Panc1 (cell line): Measurements from ENCODE around the gene AGBL1.

Experiments
- POLR2AphosphoS5 ChIP-seq: IDR thresholded peaks from 2 replicates; pipeline ENCODE4 v1.6.1; 2012; ENCODE audit warnings: mild to moderate bottlenecking, low read depth, low read length, moderate library complexity
- REST ChIP-seq, 2 experiments: IDR thresholded peaks; 2 replicates each; pipeline ENCODE4 v1.6.1; 2011 to 2012; ENCODE audit warnings: low read depth in 2 of 2, control low read depth in 1 of 2, low read length in 1 of 2, mild to moderate bottlenecking in 1 of 2, moderate library complexity in 1 of 2; ENCODE audit not compliant: insufficient read depth in 1 of 2
- TF ChIP-seq, protein P1 (sequence below): fragments of 450-650 bp; IDR thresholded peaks from 2 replicates; pipeline ENCODE4 v1.5.1; 2017; ENCODE audit warnings: mild to moderate bottlenecking

DNA sequence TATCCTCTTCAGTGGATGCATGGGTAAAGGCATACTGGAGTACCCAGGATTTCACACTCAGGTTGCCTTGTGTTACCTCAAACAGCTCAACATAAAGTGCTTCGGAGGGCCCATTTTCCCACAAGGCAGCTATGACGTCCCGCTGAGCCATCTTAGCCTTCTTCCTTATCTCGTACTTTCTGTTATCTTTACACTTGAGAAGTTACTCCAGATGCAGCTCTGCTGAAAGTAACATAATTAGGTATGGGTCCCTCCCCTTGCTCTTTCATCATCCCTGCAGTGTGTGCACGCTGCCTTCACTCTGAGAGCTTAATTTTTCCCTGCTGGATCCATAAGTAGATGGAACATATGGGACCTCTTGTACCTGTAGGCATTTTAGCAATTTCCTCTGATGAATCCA, 410.3 kb downstream of the AGBL1 start:
- TF ChIP-seq, protein P1, sequence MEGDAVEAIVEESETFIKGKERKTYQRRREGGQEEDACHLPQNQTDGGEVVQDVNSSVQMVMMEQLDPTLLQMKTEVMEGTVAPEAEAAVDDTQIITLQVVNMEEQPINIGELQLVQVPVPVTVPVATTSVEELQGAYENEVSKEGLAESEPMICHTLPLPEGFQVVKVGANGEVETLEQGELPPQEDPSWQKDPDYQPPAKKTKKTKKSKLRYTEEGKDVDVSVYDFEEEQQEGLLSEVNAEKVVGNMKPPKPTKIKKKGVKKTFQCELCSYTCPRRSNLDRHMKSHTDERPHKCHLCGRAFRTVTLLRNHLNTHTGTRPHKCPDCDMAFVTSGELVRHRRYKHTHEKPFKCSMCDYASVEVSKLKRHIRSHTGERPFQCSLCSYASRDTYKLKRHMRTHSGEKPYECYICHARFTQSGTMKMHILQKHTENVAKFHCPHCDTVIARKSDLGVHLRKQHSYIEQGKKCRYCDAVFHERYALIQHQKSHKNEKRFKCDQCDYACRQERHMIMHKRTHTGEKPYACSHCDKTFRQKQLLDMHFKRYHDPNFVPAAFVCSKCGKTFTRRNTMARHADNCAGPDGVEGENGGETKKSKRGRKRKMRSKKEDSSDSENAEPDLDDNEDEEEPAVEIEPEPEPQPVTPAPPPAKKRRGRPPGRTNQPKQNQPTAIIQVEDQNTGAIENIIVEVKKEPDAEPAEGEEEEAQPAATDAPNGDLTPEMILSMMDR: no peak
- no peak for TF ChIP-seq POLR2AphosphoS5
- TF ChIP-seq REST (IDR thresholded peaks at IDR 0.05; ENCODE audit: insufficient read depth in 1 of 2, low read depth in 2 of 2, low read length in 1 of 2): no peak
